Measurements from ENCODE around the gene RYK.
A peak's percentile ranks its signal among the peaks of the same experiment; 100 is the strongest.
"Not testable (repeated sequence)": the region's sequence is repeated elsewhere in the genome, so short reads cannot be mapped to it uniquely, and the experiment has no call there.

Gene RYK

DNA sequence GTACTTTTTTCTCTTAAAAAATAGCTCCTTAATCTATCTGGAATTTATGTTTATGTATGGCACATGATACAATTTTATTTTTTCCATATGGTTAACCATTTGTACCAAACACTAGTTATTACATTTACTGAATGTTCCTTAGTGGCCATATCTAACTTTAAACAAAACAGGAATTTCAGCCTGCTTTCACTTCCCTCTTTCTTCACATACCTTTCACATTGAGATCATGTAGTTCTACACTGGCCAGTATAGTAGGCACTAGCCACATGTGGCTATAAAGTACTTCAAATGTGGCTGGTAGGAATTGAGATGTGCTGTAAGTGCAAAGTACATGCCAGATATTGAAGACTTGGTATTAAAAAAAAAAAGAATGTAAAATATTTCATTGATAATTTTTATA is 4.7 kb upstream of the RYK start:
- DNase-seq (ENCODE audit: low read depth): no peak

DNA sequence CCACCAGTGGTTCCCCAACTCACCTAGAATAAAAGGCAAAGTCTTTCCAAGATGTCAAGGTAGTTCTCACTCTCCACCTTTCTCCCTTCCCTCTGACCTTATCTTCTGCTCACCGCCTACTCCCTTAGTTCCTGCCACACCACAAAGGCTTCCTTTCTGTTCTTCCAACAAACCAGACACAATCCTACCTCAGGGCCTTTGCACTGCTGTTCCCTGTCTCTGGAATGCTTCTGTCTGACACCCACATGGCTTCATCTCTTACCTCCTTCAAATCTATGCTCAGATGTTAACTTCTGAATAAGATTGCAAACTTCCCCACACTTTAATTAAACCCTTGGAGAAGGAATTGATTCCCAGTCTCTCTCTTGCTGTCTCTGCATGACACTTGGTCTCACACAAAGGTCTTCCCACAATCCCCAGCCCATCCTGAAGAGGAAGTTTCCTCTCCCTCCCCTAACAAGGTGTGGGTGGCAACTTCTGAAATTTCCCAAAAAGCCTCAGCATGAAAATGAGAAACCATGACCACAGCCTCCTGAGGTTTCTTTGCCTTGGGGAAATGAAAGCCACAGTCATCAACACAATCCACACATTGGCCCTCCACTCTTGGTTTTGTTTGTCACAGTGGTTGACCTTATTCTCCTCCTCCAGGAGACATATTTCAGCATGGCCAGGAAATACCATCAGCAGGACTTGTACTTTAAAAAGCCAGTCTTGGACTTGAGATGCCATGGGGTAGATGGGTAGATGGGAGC is 3.0 kb upstream of the RYK start:
- DNase-seq (ENCODE audit: low read depth): no peak

DNA sequence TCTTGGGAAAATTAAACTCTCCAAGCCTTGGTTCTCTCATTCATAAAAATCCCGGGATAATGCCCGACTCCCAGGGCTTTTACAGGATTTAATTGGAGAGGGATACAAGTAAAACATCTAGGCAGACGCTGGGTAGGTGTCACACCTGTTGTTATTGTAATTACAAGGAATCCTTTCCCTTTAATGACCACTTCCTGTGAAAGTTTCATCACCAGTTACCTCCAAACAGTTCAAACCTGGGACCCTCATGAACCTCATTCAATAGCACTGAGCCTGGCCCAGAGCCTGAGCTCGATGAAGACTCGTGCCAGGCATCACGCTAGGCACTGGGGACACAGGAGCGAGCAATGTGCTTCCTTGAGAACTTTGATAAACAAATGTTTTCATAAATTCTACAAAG is 2.1 kb upstream of the RYK start:
- DNase-seq (ENCODE audit: low read depth): no peak

DNA sequence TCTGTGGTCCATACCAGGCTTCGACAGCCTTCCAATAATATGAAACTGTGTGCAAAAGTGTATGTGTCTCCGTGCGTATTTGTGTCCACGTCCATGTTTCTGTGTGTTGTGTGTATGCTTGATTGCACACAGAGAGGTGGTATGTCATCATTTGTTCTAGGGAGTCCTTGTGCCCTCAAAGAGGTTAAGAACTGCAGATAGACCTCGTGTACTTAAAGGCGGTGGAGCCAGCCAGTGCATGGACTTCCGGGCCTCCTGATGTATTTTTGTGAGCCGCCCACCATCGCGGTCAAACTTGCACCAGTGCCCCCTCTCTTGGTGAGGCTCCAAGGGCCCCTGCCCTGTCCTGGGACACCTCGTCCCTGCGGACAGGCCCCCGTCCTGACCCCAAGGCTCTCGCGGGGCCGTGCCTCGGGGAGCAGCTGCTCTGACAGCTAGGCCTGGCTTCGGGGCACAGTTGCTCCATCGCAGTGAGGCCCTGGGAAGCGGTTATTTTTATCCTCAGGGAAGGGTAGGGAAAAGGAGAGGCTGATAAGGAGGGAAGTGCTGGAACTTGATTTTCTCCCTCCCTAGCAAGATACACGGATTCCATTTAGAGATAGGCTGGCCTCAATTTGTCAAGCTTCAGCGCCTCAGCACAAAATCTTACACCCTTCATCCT is 1.2 kb upstream of the RYK start:
- DNase-seq (ENCODE audit: low read depth): no peak

DNA sequence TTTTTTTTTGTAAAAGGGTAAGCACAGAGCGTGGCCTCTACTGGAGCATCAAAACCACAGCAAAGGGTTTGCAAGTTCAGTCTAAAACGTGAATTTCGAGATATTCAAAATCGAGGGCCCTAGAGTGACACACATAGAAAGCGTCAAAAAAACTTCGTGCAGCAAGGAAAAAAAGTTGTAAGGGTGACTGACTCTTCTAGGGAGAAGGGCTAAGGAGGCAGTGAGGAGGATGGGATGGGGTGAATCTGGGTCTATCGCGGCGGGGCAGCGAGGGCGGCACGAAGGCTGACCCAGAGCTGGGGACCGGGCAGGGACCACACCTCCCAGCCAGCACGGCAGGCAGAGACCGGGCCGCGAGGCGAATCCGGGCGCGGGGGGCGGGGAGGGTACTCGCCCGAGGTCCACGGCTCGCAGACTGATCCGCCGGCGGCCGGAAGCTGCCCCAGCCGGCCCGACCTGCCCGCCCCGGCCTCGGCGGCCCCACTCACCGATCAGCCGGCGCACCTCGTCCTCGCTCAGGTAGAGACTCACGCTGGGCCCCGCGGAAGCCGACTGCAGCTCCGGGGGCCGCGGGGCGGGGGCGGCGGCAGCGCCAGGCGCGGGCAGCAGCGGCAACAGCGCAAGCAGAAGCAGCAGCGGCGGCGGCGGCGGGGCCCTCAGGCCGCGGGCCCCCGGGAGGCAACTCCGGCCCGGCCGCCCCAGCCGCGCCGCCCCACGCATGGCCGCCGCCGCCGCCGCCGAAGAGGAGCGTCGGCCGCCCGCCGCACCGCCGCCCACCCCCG is 533 bp downstream of the RYK start:
- no peak for DNase-seq (ENCODE audit: low read depth)

DNA sequence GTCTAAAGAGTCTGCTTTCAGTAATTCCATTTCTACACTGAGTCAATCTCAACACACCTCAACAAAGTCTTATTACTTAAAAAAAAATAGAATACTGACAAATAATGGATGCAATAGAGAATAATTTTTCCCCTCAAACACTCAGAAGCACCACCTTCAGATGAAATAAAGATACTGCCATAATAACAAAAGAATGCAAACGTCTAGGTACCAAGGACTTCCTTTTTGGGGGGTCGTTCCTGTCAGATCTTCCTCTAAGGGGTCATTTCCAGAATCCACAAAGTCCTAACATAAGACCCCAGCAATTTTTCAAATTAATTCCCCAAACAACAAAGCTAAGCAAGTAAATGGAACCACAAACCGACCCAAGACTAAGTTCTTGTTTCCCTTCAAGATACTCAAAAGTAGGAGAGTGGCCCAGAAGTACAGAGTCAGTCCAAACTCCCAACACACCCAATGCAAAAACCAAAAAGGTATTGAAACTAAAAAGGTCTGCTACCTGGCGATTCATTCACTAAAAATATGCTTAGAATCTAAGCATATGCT is 1.3 kb downstream of the RYK start:
- no peak for DNase-seq (ENCODE audit: low read depth)

DNA sequence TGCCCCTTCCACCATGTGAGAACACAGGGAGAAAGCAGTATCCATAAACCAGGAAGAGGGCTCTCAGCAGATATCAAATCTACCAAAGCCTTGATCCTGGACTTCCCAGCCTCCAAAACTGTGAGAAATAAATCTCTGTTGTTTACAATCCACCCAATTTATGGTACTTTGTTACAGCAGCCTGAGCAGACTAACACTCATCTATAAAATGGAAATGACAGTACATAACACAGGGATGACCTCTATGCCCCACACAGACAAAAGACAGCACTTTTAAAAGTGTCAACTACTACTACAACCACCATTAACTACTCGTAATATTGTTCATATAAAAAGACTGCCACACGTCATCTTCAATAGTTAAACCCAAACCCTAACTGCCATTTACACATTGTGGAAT is 5.7 kb downstream of the RYK start:
- no peak for DNase-seq (ENCODE audit: low read depth)

DNA sequence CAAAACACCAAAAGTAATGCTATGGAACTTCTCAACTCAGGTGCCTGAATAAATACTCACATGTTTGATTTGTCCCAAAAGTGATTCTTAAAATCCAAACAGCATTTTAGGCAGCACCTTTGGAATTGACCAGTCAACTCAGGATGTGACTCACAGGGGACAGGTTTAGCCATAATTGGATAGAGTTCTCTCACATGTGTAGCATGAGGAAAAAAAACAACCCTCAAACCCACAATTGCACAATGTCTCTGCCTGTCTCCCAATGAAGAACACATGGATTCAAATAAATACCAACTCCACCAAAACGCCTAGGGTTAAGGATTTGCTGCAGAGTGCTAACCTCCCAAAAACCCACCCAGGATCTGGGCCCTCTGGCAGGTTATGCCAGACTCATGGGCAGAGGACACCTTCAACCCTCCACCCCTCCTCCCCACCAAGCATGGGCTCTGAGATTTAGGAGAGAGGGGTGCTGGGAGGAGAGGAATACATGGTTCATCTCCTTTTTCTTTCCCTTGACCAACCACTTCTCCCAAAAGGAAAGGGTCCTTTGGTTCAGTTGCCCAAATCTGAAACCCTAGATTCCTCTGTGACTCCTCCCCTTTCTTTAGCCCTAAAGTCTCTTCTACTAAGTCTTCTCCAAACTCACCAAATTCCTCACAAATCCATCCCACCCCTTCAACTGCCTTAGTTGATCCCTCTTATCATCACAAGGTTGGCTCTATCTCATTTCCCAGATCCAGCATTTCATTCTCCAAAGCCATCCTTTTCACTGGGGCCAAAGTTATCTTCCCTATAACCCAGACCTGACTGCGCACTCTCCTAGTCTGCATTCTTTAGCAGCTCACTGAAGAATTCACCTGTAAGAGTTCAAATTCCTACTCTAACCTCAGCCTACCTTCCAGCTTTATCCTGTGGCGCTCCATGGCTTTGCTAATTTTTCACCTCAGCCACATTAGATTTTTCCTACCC is 7.7 kb downstream of the RYK start:
- DNase-seq (ENCODE audit: low read depth): peak; percentile 78

DNA sequence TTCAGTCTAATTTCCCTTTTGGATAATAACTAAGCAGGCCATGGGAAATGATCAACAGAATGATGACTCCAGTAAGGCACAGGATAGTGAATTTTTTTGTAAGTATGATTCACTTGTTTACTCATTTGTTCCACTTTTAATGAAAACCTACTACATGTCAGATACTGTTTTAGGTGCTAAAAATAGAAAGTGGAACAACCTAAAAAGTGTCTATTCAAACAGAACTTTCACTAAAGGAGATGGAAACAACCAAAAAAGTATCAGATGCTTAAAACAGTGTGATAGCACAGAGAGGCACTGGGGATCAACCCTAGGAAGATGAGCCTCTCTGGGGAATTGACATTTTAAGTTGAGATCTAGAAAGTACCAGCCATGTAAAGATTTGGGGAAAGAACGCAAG is 11.1 kb downstream of the RYK start:
- no peak for DNase-seq (ENCODE audit: low read depth)

DNA sequence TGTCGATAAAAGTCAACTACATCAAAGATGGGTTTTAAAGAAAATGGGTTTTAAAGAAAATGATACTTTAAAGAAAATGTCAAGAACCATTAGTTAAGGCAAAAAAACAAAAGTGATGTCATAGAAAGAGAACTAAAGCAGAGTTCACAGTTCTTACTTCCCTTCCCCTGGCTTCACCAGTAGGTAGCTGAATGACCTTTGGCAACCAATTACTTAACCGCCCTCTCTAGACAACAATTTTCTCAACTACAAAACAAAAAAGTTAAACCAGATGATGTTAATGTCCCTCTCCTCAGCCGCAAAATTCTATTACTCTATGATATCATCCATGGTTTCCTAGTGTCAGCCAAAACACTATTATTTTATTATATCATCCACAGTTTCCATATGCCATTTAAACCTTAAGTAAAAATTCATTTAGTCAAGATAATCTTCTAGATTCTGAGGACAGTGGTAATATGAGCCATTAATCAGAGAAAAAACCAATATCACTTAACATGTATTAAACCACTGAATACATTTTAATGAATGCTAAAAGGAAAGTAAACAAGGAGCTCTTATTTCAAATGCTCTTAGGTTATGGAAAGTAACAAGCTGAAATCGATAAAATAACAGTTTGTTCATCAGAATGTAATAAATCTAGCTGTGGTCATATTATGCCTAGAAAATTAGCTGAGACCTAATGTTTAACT is 13.1 kb downstream of the RYK start:
- no peak for DNase-seq (ENCODE audit: low read depth)

DNA sequence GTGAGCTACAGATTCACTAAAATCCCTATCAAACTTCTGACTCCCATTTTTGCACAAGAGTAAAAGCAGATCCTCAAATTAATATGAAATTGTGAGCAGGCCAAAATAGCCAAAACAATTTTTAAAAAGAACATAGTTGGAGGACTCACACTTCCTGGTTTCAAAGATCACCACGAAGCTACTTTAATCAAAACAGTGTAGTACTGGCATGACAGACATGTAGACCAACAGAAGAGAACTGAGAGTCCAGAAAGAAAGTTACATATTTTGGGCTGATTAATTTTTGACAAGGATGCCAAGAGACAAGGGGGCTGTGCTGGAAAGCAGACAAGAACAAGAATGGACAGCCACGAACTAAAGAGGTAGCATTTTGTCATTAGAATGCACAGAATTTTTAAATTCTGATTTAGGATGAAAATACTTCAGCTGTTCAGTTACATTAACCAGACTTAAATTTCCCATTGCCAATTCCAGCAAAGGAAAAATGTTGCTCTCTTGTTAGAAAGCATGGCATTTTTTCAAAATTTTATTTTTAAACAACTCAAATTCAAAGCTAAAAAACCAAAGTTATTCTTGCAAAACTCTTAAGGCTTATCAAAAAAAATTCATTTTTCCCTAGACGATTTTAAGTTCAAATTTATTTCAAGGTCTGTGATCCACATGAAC is 14.0 kb downstream of the RYK start:
- DNase-seq (ENCODE audit: low read depth): no peak

DNA sequence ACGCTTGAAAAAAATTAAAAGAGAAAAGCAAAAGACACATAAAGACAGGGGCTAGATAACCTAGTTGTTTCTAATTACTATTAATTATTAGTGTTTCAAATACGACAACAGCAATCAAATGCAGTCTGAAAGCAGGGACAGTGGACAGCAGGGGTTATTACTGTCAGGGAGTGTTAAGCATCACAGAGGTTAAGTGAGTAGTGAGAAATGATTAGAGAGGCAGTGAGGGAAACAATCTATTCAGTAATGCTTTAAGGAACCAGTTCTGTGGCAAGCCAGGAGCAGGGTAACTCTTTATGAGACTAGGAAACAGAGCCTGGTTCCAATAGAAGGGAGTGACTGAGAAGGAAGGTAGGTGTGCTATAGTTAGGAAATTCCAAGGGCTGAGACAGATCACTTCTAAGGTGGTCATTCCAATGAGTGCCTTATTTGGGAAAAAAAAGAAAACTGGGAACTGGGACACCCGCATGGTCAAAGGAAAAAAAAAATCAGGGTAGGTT is 15.0 kb downstream of the RYK start:
- DNase-seq (ENCODE audit: low read depth): no peak

DNA sequence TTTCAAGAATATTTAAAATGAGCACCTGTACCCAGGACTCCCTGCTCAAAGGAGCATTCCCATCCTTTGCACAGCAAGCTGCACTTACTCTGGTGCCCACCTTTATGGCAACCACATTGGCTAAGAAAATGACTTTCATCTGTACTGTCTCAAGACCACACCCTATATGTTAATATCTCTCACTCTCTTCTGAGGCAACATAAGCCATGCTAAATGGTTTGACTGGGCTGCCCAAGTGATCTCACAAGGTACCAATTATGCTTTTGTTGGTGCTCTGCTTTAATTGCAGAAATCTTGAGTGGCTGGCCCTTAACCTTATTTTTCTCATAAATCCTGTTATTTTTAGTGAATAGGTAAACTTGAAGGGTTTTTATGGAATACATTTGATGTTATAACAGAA is 17.7 kb downstream of the RYK start:
- DNase-seq (ENCODE audit: low read depth): no peak

DNA sequence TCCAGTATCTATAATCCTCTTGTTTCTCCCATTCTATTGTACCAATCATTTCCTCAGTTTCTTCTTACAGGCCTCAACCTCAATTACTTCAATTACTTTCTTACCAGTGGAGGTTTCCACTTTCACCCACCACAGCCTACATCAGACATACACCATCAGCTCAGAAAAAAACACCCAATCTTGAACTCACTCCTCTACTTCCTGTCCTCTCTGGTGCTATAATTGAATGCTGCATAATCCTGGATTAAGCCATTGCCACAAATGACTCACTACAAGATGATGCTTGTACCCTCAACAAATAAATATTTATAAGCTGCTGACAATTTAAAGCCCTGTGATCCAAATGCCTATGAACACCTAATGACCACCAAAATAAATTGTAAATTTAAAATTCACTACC is 18.5 kb downstream of the RYK start:
- no peak for DNase-seq (ENCODE audit: low read depth)

DNA sequence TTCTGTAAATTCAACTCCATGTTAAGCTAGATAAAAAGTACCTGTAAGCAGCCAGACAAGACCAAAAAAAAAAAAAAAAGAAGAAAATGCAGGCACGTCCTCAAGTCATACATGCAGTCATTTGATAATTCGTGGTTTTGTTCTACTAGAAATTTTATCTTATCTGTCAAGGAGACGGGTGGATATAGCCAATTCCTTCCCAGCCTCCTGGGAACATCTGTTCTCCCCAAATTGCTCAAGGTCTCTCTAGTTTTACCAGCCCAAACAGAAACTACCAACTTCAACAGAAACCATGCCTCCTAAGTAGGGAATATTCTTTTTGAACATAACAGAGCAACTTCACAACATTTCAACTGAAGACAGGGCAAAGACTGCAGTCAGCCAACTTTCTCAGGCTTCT is 19.5 kb downstream of the RYK start:
- DNase-seq (ENCODE audit: low read depth): no peak

DNA sequence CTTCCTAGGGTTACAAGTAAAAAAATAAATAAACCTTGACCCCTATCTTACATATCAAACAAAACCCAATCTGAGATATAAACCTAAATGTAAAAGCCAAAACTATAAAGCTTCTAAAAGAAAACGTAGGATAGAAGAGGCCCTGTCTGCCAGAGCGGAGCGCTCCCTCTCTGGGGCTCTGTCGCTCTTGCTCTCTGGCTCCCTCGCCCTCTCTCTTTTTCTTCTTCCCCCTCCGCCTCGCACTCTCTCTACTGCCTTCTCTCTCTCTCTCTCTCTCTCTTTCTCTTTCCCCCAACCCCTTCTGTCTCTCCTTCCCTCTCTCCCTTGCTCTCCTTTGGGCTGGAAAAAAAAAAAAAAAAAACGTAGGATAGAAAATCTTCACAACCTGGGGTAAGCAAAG is 21.6 kb downstream of the RYK start:
- DNase-seq (ENCODE audit: low read depth): no peak

DNA sequence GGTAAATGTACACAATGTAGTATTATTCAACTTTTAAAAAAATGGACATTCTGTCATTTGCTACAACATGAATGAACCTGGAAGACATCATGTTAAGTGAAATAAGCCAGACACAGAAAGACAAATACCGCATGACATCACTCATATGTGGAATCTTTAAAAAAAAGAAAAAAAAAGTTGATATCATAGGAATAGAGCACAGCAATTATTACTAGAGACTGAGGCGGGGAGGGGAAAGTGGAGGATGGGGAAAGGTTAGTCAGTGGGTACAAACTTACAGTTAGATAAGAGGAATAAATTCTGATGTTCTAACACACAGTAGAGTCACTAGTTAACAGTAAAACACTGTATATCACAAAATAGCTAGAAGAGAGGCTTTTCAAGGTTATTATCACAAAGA is 22.2 kb downstream of the RYK start:
- DNase-seq (ENCODE audit: low read depth): no peak

DNA sequence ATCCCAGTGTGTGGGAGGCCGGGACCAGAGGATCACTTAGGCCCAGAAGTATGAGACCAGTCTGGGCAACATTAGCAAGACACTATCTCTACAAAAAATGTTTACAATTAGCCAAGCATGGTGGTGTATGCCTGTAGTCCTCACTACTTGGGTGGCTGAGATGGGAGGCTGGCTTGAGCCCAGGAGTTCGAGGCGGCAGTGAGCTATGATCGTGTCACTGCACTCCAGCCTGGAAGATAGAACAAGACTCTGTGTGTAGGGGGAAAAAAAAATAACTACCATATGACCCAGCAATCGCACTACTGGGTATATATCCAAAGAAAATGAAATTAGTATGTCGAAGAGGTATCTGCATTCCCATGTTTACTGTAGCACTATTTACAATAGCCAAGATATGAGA is 22.6 kb downstream of the RYK start:
- DNase-seq (ENCODE audit: low read depth): no peak

DNA sequence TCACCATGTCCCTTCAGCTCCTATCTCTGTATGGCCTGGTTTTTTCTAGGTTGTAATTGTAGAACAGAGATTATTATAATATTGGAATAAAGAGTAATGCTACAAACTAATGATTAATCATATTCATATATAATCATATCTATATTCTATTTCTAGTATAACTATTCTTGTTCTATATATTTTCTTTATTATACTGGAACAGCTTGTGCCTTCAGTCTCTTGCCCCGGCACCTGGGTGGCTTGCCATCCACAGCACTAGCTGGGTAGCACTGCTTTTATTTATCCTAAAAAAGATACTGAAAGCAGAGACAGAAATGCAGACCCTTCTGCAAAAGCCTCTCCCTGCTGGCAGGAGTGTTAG is 25.9 kb downstream of the RYK start:
- not testable (repeated sequence) for DNase-seq (ENCODE audit: low read depth)

DNA sequence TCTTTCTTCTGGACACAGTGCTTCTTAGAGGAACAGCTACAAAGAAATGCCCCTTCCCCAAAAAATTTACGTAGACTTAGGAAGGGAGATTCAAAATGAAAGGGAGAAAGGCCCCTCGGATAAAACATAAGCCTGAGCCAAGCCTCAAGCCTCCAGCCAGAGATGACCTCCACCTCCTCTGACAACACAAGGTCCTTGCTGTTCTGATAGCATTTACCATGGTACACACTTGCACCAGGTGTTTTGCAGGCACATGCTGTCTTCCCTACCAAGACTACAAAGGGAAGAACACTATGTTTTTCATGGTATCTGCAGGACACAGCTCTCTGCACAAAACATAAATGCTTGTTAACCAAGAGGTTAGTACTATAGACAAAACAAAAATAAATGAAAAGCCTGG is 27.8 kb downstream of the RYK start:
- no peak for DNase-seq (ENCODE audit: low read depth)

DNA sequence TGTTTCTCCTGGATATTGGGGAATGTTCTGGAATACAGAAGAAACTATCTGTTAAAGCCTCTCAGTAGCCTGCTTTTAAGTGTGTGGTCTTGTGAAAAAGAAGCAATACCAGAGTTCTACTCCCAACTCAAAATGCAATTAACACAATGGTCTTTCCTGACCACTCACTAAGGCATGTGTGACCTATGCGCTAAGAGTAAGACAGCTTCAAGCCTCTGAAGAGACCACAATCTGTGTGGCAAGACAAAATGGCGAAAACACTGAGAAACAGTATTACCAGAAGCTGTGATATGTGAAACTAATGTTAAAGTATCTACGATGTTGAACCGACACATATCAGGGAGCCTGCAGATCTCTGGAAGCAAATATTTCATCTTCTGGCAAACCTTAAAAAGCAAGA is 33.8 kb downstream of the RYK start:
- no peak for DNase-seq (ENCODE audit: low read depth)
